Coronary artery (tissue), 2 donors: ENCODE measurements around the gene ADGRA3.

Experiments used
- DNase-seq: peaks from one replicate; pipeline ENCODE4 v3.0.0-alpha.2; 2017; ENCODE audit warnings: low spot score
- H3K27ac ChIP-seq, 2 donors: fragments of 200-600 bp; sonication (generic); one replicate each; pipeline ENCODE4 v1.5.1; 2016 to 2019
- H3K4me3 ChIP-seq: fragments of 200-600 bp; sonication (generic); 2 replicates; pipeline ENCODE4 v1.5.1; 2016; ENCODE audit warnings: mild to moderate bottlenecking, moderate library complexity
- CTCF ChIP-seq: fragments of 200-600 bp; sonication (generic); IDR thresholded peaks from one replicate; pipeline ENCODE4 v1.5.1; 2019; ENCODE audit warnings: antibody characterized with exemption

The ADGRA3 gene

GRCh38 chr4:22515888-22516541 is at the start of gene ADGRA3:
Gene ADGRA3, minus strand, starts transcription at chr4:22516066. Its CDS starts 282 bp downstream, at chr4:22515784.
- Histone ChIP-seq H3K27ac (peak within 1 kb of the TSS; percentile 14 to 92), H3K4me3 (peak within 1 kb of the TSS; percentile 84)
- DNase-seq: peak; percentile 82
- no peak for TF ChIP-seq CTCF

- Histone ChIP-seq H3K4me3 (no peak overlapping the region), H3K27ac (no peak overlapping the region)
- TF ChIP-seq CTCF: no peak
- no peak for DNase-seq
These were observed 40.6 kb upstream of the ADGRA3 start for GRCh38 chr4:22556495-22556894.

- no peak for DNase-seq
- no peak overlapping the region for H3K27ac ChIP-seq
- TF ChIP-seq CTCF: no peak
- no peak overlapping the region for H3K4me3 ChIP-seq
These were observed 38.8 kb upstream of the ADGRA3 start for GRCh38 chr4:22554670-22555069.

GRCh38 chr4:22553560-22553959 is 37.7 kb upstream of the ADGRA3 start:
- no peak for TF ChIP-seq CTCF
- Histone ChIP-seq H3K27ac (no peak overlapping the region), H3K4me3 (no peak overlapping the region)
- DNase-seq: no peak

- no peak overlapping the region for H3K4me3 ChIP-seq
- TF ChIP-seq CTCF: no peak
- DNase-seq: no peak
- H3K27ac ChIP-seq: no peak overlapping the region
These were observed 36.9 kb upstream of the ADGRA3 start for GRCh38 chr4:22552812-22553211.

GRCh38 chr4:22551550-22551949 is 35.7 kb upstream of the ADGRA3 start:
- no peak for TF ChIP-seq CTCF
- no peak overlapping the region for H3K4me3 ChIP-seq
- DNase-seq: no peak
- no peak overlapping the region for H3K27ac ChIP-seq

- H3K4me3 ChIP-seq: no peak overlapping the region
- H3K27ac ChIP-seq: no peak overlapping the region
- TF ChIP-seq CTCF: no peak
- no peak for DNase-seq
These were observed 30.4 kb upstream of the ADGRA3 start for GRCh38 chr4:22546299-22546698.
